DMS114 treated with DMSO at 0.1 percent for 48 hours (cell line): ENCODE results near the gene GRM8.

Source experiments
- DNase-seq: peaks from one replicate; lab custom pipeline; 2025; ENCODE audit not compliant: unreplicated experiment; lab: John Stamatoyannopoulos, UW

GRM8 gene

DNA sequence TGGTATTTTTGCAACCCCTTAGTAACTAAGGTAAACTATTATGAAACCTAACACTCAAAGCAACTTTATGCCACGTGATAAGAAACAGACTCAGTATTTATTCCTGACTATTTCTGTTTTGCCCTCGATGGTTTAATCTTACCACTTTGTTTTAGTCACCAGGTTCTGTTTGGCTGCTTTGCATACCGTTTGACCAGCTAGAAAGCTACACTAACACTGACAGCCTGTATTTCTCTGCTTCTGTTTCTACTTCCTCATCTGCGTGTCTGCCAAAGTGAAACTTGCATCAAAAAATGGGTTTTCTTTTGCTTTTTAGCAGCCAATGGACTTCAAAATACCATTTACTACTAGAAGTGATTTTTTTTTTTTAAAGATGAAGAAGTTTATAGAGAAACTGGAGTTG is 802.5 kb downstream of the GRM8 start:
- no peak for DNase-seq

DNA sequence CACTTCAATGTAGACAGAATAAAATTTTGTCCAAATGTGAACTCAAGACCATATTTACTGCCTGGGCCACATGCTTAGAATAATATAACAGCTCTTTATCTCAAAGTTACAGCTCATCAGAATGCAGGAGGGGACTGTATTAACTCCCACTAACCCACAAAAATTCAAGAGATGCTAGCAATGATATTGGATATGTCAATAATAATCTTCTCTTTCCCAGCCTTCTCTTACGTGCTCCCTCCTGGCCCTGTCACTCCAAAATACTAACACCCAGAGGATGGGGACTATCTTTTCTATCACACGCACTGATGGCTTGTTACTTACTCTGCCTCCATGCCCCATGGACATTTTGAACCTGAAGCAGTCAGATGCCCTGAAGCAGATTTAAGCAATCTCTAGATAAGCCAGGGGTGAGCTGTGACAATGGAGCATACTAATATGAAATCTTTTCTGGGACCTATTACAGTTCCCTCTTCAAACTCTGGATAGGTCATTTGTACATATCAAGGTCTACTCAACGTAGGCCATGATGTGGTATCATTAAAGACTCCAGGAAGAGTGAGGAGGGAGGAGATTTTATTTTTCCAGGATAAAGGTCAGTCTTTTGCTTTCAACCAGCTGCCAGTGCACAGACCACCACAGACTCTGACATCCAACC is 803.0 kb downstream of the GRM8 start:
- DNase-seq: no peak

GRCh38 chr7:126447984-126448383 is 804.8 kb downstream of the GRM8 start:
- no peak for DNase-seq

DNA sequence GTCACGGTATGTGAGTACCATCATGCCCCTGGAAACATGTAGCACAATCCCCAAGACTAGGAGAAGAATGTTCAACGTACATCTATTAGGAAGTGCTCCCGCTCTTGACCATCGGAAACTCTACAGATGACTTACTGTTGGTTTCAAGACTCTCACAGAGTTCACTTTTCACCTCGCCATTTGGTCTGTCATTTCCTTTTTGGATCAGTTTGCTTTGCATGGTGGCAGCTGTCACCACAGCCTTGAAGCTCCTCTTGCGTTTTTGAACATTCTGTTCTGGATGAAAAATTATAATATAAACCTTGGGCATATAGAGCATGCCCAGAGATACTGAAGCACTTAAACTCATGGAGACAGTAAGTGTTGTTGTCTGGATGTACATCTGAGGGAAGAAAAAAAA is 806.8 kb downstream of the GRM8 start:
- DNase-seq: no peak

DNA sequence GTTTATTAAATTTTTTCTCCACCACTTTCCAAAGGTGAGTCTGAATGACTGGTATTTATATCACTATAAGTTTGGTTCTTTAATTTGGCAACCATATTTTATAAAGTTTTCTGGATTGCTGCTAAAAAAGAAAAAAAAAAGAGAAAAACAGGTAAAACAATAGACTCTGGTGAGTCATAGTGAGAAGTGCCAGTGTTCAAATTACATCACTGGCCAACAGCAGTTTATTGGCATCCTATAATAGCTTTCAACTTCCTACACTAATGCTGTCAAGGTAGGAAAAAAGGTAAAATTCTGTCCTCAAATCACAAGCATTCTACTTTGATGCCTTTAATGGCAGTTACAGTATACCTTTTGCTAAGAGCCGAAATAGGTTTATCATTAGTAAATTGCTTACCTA is 808.8 kb downstream of the GRM8 start:
- DNase-seq: no peak

DNA sequence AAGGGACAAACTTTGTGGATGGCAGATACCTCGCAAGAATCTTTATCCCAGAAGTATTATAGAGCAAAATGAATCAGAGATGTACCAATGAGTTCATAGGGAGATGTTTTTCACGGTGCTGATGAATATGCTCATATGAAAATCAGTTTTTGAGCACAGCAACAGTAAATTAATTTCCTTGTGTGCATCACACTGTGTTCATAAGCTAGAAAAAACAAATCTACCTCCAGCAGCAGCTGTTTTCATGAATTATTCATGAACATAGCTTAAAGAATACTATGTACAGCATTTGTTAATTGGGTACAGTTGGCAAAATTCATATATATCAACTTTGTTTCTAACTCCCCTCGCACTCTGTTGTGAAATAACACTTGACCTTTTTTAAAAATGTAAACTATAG is 809.8 kb downstream of the GRM8 start:
- DNase-seq: no peak

DNA sequence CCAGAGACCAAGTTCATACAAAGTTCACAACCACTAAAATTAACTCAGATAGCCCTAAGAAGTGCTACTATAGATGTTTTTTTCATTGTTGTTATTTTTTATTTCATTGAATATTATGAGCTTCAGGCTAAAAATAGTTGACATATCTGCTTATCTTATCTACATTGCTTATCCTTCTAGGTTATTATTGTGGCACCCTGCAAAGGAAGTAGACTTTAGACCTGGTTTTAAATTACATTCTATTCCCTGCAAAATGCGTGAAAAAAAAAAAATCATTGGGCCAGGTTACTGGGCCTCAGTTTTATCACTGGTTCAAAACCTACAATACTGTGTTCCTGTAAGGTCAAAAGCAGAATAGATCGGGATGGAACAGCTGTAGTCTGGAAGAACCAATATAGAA is 811.0 kb downstream of the GRM8 start:
- DNase-seq: no peak

GRCh38 chr7:126440542-126440941 is 812.2 kb downstream of the GRM8 start:
- DNase-seq: no peak

DNA sequence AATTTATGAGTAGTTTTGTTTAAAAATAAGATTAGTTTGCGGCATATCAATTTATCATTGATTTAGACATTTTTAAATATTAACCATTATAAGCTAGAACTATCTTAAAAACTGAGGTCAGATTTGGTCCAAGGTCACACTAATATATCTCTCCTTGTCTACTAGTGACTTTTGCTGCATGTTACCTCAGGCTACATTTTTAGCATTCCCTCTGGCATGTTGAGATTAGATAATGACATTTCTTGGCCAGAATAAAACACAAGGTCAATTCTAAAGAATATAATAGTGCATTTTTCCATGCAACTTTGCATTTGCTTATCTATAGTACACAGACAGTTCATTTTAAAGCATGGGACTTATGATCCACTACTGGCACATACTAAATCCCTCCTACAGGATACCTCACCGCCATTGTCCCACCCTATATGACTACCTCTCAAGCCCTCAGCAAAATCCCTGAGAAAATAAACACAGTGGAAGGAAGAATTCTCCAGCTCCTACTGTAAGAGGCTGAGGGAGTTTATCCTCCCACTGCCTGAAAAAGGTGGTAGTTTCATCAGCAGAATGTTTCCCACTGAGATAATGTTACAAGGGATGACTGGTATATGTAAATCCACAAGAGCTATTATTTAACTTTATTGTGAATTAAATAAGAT is 816.4 kb downstream of the GRM8 start:
- no peak for DNase-seq

GRCh38 chr7:126426652-126427051 is 826.1 kb downstream of the GRM8 start:
- no peak for DNase-seq

DNA sequence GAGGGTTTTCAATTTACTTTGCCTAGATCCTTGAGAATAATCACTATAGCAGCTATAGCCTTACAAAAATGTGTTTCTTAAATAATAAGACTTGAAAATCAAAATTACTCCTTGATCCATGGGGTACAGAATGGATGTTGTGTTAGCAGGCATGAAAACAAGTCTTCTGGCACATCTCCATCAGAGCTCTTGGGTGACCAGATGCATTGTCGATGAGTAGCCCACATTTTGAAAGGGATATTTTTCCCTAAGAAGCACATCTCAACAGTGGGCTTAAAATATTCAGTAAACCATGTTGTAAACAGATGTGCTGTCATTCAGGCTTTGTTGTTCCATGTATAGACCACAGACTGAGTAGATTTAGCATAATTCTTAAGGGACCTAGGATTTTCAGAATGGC is 827.8 kb downstream of the GRM8 start:
- no peak for DNase-seq

DNA sequence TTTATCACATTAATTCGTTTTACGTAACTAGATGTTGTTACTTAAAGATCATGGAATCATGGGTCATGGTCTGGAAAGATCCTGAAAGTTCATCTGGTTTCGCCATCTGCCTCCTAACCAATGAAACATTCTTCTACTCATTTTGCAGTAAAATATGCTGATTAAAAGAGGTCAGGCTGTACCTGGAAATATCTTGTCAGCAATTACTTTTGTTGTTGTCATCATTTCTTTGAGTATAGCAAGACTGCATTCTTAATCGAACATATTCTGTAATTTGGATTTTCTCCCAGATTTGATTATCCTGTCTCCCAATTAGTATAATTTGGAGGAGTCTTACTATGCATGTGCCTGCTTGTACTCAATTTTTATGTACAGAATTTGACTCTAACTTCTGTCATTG is 833.7 kb downstream of the GRM8 start:
- DNase-seq: no peak

DNA sequence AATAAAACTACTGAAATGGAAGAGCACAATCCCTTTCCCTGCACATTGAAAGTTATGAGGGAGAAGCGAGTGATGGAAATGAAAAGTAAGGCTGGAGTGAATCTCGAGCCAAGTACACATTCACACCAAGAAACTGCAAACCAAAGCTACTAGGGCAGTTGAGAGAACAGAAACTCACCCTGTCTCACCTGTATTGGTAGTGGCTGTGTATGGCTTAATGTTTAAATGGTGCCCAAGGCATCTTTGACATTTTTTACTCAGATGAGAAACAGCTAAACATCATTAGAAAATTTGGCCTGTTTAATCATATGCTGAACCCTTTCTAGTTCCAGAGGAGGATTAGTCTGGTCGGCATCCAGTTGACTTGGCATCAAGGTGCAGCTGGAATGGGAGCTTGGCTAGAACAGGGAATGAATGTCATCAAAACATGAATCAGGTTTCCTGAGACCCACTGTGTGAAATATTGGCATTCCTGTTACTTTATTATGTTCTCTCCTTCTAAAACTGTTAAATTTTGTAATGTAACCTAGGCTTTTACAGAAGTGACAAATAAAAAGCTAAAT is 840.8 kb downstream of the GRM8 start:
- DNase-seq: no peak

DNA sequence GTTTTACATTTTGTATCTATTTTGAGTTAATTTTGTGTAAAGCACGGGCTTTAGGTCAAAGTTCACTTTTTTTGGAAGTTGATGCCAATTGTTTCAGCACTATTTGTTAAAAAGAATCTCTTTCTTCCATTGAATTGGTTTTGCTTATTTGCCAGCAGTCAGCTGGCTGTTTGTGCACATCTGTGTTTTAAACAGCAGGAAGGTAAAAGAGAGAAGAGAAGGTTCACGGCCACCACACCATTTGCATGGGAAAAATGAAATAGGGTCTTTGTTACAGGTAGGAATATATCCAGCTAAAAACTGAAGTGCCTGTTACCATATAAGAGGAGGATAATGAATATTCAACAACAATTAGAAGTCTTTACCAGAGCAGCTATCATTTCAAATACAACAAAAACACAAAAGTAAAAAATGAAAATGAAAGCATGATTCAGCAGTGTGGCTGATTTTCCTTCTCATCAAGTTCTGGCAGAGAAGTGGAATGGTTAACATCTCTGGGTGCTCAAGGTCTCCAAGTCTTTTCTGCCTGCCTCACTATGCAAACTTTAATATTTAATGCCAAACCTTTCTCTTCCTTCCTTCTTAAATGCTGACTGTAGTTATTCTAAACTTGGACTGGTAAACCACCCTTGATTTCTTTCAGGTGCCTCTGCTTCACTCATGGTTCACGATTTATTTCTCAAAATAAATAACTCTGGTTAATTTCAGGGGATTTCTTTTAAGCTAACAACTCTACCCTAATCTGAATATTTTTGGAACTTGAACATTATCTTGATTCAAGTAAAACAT is 841.5 kb downstream of the GRM8 start:
- no peak for DNase-seq

- DNase-seq: no peak
Measured at GRCh38 chr7:126403040-126403439, 849.7 kb downstream of the GRM8 start.

DNA sequence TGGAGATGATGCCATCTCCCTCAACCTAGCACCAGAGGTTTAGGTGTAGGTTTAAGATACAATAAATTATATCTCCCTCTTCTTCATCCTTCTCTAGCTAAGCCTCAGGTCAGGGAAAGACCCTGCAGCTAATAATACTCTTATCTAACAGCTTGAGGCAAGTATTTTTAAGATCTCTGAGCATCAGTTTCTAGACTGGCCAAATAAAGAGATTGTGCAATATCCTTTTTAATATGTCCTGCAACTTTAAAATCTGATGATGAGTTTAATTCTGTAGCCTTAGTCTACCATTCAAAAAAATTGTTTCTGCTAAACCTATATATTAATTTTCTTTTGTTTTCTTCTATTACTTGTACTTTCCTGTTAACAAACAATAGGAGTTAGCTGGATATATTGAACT is 850.8 kb downstream of the GRM8 start:
- DNase-seq: no peak

DNA sequence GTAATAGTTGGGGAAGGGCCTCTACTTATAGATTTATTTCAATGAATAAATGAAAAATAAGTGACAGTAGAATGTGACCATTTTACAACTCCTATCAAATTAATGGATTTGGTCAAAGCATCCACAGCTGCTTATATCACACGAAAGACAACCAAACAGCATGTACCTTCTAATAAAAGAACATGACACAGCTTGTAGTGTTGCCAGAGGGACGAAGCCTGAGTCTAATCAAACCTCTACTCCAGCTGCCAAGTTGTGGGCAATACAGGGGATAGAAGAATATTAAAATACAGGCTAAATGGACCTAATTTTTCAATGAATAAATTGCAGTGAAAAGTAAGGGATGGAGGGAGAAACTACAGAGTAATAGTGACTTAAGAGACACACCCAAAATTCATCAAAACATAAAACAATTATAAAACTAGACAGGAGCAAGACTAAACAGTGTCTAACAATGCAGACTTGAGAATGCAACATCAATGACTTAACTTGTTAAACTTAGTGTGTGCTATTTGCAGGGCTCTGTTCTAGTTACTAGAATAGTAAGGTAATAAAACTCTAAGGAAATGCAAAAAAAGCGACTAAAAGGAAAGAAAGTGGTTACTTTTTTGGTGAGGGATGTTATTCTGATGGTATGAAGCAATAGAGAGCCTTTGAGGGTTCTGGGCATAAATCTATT is 853.8 kb downstream of the GRM8 start:
- no peak for DNase-seq

- no peak for DNase-seq
Measured at GRCh38 chr7:126398285-126398684, 854.5 kb downstream of the GRM8 start.

DNA sequence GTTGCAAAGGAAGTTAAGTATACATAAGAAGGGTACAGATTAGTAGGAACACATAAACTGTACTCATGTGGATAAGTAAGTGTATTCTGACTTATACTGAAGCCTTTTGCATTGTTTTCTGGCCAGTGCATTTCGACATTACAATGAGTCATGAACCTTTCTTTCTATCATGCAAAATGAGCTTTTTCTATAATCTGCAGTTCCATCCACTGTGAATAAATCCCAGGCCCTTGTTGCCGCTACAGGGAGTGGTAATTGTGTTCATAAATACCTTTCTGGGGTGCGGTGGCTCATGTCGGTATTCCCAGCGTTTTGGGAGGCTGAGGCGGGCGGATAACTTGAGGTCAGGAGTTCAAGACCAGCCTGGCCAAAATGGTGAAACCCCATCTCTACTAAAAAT is 858.3 kb downstream of the GRM8 start:
- no peak for DNase-seq
